ENCODE data around the gene FYB1. TPM values are rescaled to one million over a fixed set of nuclear protein-coding genes. Genes with fewer than 3 reads are reported as not detected.

FYB1 gene
- total RNA-seq, 1 donor from 2014 or later = 0.11 TPM

- Histone ChIP-seq H3K36me3 (ENCODE audit: insufficient read depth, low read length) (no peaks in the 10 kb centered on the region), H3K4me3 (ENCODE audit: insufficient read depth, low read depth, low read length) (no peak overlapping the region), H3K27me3 (ENCODE audit: insufficient read depth, low read length) (no peaks in the 10 kb centered on the region), H4K20me1 (ENCODE audit: insufficient read depth, low read length) (no peaks in the 10 kb centered on the region), H3K9ac (ENCODE audit: low read length) (no peak overlapping the region), H3K79me2 (ENCODE audit: insufficient read depth, low read length) (no peaks in the 10 kb centered on the region), H3K27ac (ENCODE audit: low read depth, low read length) (no peak overlapping the region), H3K4me1 (ENCODE audit: insufficient read depth, low read length) (no peaks in the 10 kb centered on the region), H2AFZ (ENCODE audit: low read depth, low read length) (no peak overlapping the region), H3K4me2 (ENCODE audit: low read length) (no peak overlapping the region), H3K9me3 (ENCODE audit: insufficient read depth, low read depth, low read length) (no peaks in the 10 kb centered on the region)
- Mint-ChIP-seq H3K36me3 (ENCODE audit: low read depth, unreplicated experiment) (no peaks in the 10 kb centered on the region), H3K27ac (ENCODE audit: unreplicated experiment) (no peak overlapping the region), H3K9me3 (ENCODE audit: unreplicated experiment) (no peaks in the 10 kb centered on the region), H3K27me3 (ENCODE audit: low read depth, unreplicated experiment) (peaks cover 3% of the 10 kb centered on the region), H3K4me1 (ENCODE audit: low read depth, unreplicated experiment) (peaks cover 13% of the 10 kb centered on the region), H3K4me3 (ENCODE audit: unreplicated experiment) (no peak overlapping the region)
- DNase-seq (ENCODE audit: low read depth) = no peak
- no peak for TF ChIP-seq EZH2 (IDR thresholded peaks at IDR 0.05; ENCODE audit: insufficient read depth, low read length)
- no peak for TF ChIP-seq CTCF (IDR thresholded peaks at IDR 0.05; ENCODE audit: insufficient read depth, low read depth, low read length)
- FAIRE-seq = no peak
Observed at GRCh38 chr5:39199335-39199734, 20.0 kb downstream of the FYB1 start.

- H3K4me1 Mint-ChIP-seq (ENCODE audit: low read depth, unreplicated experiment) = peaks cover 13% of the 10 kb centered on the region
- TF ChIP-seq CTCF (IDR thresholded peaks at IDR 0.05; ENCODE audit: insufficient read depth, low read depth, low read length) = no peak
- no peak for FAIRE-seq
Observed at GRCh38 chr5:39198127-39198526, 21.2 kb downstream of the FYB1 start.

GRCh38 chr5:39197556-39197955 lies 21.8 kb downstream of the FYB1 start:
- H3K4me2 ChIP-seq (ENCODE audit: low read length) = no peak overlapping the region
- H4K20me1 ChIP-seq (ENCODE audit: insufficient read depth, low read length) = no peaks in the 10 kb centered on the region
- Mint-ChIP-seq H3K4me1 (ENCODE audit: low read depth, unreplicated experiment) (peaks cover 13% of the 10 kb centered on the region), H3K4me3 (ENCODE audit: unreplicated experiment) (no peak overlapping the region), H3K36me3 (ENCODE audit: low read depth, unreplicated experiment) (no peaks in the 10 kb centered on the region), H3K27ac (ENCODE audit: unreplicated experiment) (no peak overlapping the region), H3K9me3 (ENCODE audit: unreplicated experiment) (no peaks in the 10 kb centered on the region), H3K27me3 (ENCODE audit: low read depth, unreplicated experiment) (peaks cover 9% of the 10 kb centered on the region)
- H3K27me3 ChIP-seq (ENCODE audit: insufficient read depth, low read length) = peaks cover 3% of the 10 kb centered on the region
- no peaks in the 10 kb centered on the region for H3K4me1 ChIP-seq (ENCODE audit: insufficient read depth, low read length)
- H3K9ac ChIP-seq (ENCODE audit: low read length) = no peak overlapping the region
- no peak overlapping the region for H3K27ac ChIP-seq (ENCODE audit: low read depth, low read length)
- DNase-seq (ENCODE audit: low read depth) = no peak
- H3K4me3 ChIP-seq (ENCODE audit: insufficient read depth, low read depth, low read length) = no peak overlapping the region
- TF ChIP-seq CTCF (IDR thresholded peaks at IDR 0.05; ENCODE audit: insufficient read depth, low read depth, low read length) (no peak), EZH2 (IDR thresholded peaks at IDR 0.05; ENCODE audit: insufficient read depth, low read length) (no peak)
- no peak overlapping the region for H2AFZ ChIP-seq (ENCODE audit: low read depth, low read length)
- H3K79me2 ChIP-seq (ENCODE audit: insufficient read depth, low read length) = no peaks in the 10 kb centered on the region
- FAIRE-seq = no peak
- H3K9me3 ChIP-seq (ENCODE audit: insufficient read depth, low read depth, low read length) = no peaks in the 10 kb centered on the region
- H3K36me3 ChIP-seq (ENCODE audit: insufficient read depth, low read length) = no peaks in the 10 kb centered on the region

More at GRCh38 chr5:39198127-39198526, 21.2 kb downstream of the FYB1 start:
- Histone ChIP-seq H3K79me2 (ENCODE audit: insufficient read depth, low read length) (no peaks in the 10 kb centered on the region), H3K4me3 (ENCODE audit: insufficient read depth, low read depth, low read length) (no peak overlapping the region), H3K36me3 (ENCODE audit: insufficient read depth, low read length) (no peaks in the 10 kb centered on the region), H2AFZ (ENCODE audit: low read depth, low read length) (no peak overlapping the region), H3K27ac (ENCODE audit: low read depth, low read length) (no peak overlapping the region), H3K9me3 (ENCODE audit: insufficient read depth, low read depth, low read length) (no peaks in the 10 kb centered on the region), H3K4me1 (ENCODE audit: insufficient read depth, low read length) (no peaks in the 10 kb centered on the region), H3K4me2 (ENCODE audit: low read length) (no peak overlapping the region), H3K9ac (ENCODE audit: low read length) (no peak overlapping the region), H4K20me1 (ENCODE audit: insufficient read depth, low read length) (no peaks in the 10 kb centered on the region), H3K27me3 (ENCODE audit: insufficient read depth, low read length) (peaks cover 3% of the 10 kb centered on the region)
- no peak overlapping the region for H3K4me3 Mint-ChIP-seq (ENCODE audit: unreplicated experiment)
- no peaks in the 10 kb centered on the region for H3K9me3 Mint-ChIP-seq (ENCODE audit: unreplicated experiment)
- peaks cover 9% of the 10 kb centered on the region for H3K27me3 Mint-ChIP-seq (ENCODE audit: low read depth, unreplicated experiment)
- peak; percentile 43 for DNase-seq (ENCODE audit: low read depth)
- no peaks in the 10 kb centered on the region for H3K36me3 Mint-ChIP-seq (ENCODE audit: low read depth, unreplicated experiment)
- H3K27ac Mint-ChIP-seq (ENCODE audit: unreplicated experiment) = no peak overlapping the region
